GM18505 (cell line): ENCODE measurements around the gene HLA-DQA1.
"Not testable (repeated sequence)": the region's sequence is repeated elsewhere in the genome, so short reads cannot be mapped to it uniquely, and the experiment has no call there.

Source experiments
- ATAC-seq: cut with Tn5 transposase; IDR thresholded peaks from one replicate; pipeline ENCODE4 v1.9.1; 2021; ENCODE audit not compliant: unreplicated experiment
- POLR2A ChIP-seq: IDR thresholded peaks from 4 replicates; pipeline ENCODE4 v1.6.1; 2011; ENCODE audit warnings: borderline replicate concordance; ENCODE audit not compliant: insufficient read depth, insufficient read length; ENCODE audit errors: extremely low read depth

Gene HLA-DQA1

DNA sequence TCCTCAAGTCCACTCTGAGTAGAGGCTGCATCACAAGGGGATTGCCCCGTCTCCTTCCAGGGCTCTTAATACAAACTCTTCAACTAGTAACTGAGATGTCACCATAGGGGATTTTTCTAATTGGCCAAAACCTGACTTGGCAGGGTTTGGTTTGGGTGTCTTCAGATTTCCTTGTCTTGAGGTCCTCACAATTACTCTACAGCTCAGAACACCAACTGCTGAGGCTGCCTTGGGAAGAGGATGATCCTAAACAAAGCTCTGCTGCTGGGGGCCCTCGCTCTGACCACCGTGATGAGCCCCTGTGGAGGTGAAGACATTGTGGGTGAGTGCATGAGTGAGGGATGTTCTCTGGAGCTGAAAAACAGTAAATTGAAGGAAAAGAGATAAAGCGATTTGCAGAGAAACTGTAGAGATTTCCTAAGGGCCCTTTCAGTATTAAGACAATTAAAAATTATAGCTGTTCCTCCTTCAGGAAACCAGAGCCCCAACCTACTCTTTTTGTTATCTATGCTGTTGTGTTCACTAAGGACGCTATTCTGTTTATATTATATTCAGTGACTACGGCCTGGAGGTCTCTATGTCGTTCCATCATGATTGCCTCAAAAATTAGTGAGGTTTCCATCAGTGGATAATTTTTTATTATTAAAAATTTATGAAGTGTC is at the start of gene HLA-DQA1:
HLA-DQA1 (plus strand) TSS at position 188 of the 662 bp plus-strand sequence; CDS start at position 241, 53 bp downstream.
- no peak for ATAC-seq
- peak; percentile 97 for TF ChIP-seq POLR2A

DNA sequence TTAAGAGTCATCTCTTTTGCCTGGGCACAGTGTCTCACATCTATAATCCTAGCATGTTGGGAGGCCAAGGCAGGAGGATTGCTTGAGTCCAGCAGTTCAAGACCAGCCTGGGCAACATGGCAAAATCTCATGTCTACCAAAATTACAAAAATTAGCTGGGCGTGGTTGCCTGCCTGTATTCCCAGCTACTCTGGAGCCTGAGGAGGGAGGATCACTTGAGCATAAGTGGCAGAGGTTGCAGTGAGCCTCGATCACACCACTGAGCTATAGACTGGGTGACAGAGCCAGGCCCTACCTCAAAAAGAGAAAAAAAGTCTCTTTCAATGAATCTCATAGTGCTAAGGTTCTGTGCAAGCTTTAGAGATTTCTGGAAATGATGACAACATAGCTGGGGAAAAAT is 49.0 kb upstream of the HLA-DQA1 start:
- TF ChIP-seq POLR2A: no peak

DNA sequence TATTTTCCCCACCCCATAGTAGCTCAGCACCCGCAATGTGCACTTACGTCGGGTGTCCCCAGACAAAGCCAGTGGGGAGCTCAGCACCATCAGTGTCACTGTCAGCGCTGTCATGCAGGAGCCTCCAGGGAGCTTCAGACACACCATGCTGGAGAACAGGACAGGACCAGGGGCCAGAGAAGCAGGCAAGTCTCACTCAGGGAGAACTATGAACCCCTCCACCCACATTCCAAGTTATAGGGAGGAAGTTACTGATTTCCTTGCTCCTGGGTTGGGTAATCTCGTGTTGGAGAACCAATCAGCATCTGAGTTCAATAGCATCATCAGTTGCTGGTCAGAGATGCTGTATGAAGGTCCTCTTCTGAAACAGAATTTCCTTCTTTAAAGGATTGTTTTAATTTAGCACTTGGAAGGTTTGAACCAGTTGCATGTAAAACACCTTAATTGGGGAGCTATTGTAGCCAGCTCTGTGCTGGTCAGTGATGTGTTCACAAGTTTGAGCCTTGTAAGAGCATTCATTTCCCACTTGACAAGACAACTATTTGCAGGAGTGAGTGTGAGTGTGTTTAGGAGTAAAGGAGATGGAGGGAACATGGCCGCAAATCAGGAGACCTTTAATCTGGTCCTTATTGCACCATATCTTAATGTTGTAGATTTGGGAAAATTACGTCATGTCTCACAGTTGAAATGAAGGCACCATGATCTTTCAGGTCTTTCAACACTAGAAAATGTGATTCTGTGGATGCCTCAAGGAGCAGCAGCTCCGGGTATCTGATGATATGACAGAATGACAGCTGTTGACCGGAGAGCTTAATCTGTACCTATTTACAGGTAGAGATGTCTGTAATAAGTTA is 47.4 kb upstream of the HLA-DQA1 start, which contains the start of gene HLA-DRB1:
HLA-DRB1 (minus strand) TSS at position 253 of the 854 bp plus-strand sequence; CDS start at position 147, 106 bp downstream.
- peak; percentile 96 for TF ChIP-seq POLR2A
- ATAC-seq: peak; percentile 78

More for the DNA sequence above, 49.0 kb upstream of the HLA-DQA1 start:
- ATAC-seq: no peak

DNA sequence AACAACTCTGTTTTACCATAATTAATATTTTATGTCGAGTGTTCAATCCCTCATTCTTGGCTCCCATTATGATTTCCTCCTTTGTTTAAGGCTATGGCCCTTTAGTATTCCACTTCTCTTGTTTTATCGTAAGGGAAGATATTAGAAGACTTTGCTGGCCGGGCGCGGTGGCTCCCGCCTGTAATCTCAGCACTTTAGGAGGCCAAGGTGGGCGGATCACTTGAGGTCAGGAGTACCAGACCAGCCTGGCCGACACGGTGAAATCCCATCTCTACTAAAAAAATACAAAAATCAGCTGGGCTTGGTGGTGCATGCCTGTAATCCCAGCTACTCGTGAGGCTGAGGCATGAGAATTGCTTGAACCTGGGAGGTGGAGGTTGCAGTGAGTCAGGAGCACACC is 46.5 kb upstream of the HLA-DQA1 start:
- not testable (repeated sequence) for ATAC-seq

DNA sequence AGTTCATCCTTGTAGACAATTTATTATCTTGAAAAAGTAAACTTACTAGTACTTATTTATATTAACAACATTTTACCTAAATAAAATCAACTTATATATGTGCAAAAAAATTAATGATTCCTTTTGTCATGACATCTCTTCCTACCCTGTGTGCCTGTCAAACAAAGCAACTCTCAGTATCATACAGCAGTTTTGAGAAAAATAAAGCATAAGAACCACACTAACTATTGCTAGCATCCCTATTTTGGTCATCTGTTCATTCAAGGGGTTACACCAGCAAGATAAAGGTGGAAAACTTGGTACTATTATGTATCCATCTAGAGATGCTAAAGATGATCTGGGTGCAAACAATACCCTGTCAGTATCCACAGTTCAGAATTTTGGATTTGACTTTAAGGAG is 40.2 kb upstream of the HLA-DQA1 start:
- ATAC-seq: no peak
- TF ChIP-seq POLR2A: no peak

DNA sequence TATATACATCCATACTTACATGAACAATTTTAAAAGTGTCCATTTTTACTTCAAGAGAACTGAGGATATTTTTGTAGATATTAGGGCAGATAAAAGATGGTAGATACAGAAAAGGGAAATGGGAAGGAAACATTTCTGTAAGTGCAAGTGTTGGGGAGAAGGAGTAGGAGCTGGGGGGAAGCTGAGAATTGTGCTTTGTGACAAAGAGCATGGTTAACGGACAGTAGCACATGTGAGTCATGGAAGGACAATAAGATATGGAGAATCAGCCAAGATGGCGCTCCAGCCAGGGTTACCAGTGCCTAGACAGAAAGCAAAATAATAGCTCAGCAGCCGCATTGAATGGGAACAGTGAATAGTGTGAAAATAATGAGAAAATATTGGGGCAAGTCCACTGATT is 34.8 kb upstream of the HLA-DQA1 start:
- no peak for ATAC-seq

DNA sequence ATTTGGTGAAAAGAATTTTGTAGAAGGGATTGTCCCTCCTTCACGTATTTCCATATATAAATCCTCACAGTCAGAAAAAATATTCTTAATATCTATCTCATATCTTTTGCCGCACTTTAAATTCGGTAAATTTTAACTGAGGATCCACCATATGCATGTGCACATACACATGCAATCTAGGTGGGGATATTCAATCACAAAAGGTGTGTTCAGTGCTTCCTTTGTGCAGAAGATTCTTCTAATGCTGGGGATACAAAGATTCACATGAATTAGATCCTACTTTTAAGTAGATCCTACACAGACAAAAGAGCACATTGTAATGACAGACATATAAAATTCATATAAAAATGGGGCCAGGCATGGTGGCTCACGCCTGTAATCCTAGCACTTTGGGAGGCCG is 34.0 kb upstream of the HLA-DQA1 start:
- no peak for ATAC-seq
- TF ChIP-seq POLR2A: no peak

More for the DNA sequence above, 34.8 kb upstream of the HLA-DQA1 start:
- TF ChIP-seq POLR2A: no peak

DNA sequence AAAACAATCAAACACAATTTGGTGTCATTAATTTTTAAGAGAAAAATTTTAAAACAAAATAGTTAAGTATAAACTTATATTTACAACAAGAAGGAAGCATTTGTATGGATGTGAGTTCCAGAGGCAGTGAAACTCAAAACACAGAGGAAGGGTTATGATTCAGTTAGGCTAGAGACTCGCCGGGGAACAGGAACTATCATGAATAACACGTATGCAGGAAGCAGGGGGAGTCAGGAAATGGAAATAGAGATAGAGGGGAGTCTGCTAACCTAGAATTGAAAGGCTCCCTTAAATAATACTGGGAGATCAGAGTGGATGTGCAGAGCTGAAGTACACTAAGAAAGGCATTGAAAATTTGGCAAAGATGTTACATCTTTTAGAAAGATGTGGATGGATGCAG is 33.3 kb upstream of the HLA-DQA1 start:
- no peak for ATAC-seq
- no peak for TF ChIP-seq POLR2A

DNA sequence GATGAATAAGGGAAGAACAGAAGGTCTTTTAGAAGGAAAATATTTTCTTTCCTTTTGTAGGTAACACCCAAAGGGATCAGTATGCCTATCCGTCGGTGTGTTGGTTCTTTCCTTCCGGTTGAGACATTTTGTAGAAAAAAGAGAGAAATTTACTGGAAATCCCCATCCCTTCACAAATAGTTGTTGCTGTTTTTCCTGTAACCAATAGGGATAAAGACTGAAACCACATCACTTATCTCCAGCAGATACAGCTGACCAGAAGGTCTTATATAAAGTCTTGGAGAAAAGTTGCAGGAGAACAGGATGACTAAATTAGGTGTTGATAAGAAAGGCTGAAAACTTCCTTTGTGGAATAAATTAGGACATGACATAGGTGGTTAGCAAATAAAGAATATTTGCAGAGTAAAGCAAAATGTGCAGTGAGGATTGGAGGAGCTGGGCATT is 32.8 kb upstream of the HLA-DQA1 start:
- peak; percentile 38 for TF ChIP-seq POLR2A
- no peak for ATAC-seq

DNA sequence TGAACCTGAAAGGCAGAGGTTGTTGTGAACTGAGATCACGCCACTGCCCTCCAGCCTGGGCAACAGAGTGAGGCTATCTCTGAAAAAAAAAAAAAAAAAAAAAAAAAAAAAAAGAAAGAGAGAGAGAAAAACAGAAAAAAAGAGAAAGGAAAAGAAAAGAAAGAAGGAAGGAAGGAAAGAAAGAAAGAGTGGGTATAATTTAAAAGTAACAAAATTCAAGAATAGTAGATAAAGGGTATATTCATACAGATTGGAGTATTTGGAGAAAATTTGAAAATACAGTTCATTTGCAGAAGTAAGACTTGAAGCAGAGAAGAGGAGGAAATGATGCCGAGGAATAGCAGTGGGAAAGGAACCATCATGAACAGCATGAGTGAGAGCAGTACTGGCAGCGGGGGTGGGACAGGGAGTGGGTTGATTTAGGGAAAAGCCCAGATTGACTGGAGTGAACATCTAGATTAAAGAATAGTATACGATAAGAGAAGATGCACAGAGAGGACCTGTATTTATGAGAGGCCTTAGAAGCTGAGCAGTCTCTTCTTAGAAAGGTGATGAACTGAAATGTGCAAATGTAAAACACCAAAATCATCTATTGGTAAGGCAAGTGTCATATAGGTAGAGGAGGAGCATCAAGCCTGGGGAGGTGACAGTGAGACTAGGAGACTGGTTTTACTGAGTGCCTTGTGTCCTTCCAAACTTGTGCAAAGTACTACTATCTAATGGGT is 29.8 kb upstream of the HLA-DQA1 start:
- ATAC-seq: no peak
- no peak for TF ChIP-seq POLR2A

DNA sequence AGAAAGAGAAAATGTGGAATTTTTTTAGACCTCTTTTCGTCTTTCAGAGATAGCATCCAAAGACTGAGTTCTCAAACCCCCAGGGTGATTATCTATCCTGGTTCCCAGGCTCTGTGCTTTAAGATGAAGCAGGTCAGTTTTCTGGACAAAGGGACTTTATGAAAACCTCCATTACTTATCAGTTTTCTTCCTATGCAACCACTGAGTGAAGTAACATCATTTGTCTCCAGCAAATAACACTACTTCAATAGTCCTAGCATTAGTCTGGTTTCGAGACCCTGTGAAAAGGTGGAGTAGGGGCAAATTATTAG is 29.3 kb upstream of the HLA-DQA1 start:
- no peak for ATAC-seq
- TF ChIP-seq POLR2A: no peak

DNA sequence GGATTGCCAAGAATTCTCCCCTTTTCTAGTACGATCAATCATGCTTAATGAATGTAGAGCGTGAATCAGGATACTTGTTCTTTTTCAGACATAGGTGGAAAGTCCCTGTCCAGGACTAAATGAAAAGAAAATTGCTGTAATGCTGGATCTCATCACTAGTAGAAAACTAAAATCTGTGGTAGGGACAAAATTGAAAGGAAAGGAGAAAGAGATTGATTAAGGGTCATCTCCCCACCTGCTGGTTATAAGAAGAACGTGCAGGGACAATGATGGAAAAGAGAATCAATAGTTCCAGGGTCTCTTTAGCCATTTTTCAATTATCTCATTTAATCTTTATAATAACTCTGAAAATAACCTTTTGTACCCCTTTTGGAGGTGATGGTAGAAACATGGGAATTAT is 28.8 kb upstream of the HLA-DQA1 start:
- ATAC-seq: no peak
- no peak for TF ChIP-seq POLR2A

DNA sequence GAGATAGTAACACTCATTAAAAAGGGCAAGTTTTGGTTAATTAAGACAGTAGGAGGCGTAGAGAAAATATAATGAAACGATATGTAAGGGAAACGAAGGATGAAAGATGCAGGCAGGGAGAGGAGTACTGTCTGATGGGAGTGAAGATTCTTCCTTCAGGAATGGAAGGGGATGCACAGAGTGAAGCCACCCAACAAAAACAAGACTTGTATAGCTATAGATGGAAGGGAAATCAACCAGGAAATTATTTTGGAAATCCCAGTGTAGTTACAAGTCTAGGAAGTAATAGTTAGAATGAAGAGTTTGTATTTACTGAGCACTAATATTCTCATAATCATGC is 27.8 kb upstream of the HLA-DQA1 start:
- TF ChIP-seq POLR2A: no peak
- no peak for ATAC-seq
